SK-N-SH (cell line): ENCODE measurements around the gene DENND5A. TPM values are rescaled to one million over a fixed set of nuclear protein-coding genes. Genes with fewer than 3 reads are reported as not detected.

Source experiments
- CTCF ChIA-PET: fragments of 300-600, 350-600 bp; formaldehyde crosslinking; extraction: SDS; loops from one replicate; lab custom pipeline; 2021; lab: Yijun Ruan, JAX
- POLR2A ChIA-PET: fragments of 350-600 bp; sonication (Branson Sonifier 250); formaldehyde crosslinking; extraction: SDS; loops from one replicate; lab custom pipeline; 2020; ENCODE audit warnings: antibody characterized with exemption, inconsistent platforms; lab: Yijun Ruan, JAX
- DNase-seq: peaks from one replicate; pipeline ENCODE4 v3.0.0; 2012
- H2AFZ ChIP-seq: fragments of 200-600 bp; sonication (generic); 2 replicates; pipeline ENCODE4 v1.8.1; 2016; ENCODE audit warnings: antibody characterized with exemption, mild to moderate bottlenecking, low read depth
- H3F3A ChIP-seq: fragments of 200-600 bp; sonication (generic); replicated peaks from 2 replicates; pipeline ENCODE3; 2016; ENCODE audit warnings: antibody characterized with exemption, mild to moderate bottlenecking; ENCODE audit not compliant: insufficient read depth
- H3K27ac ChIP-seq, 2 experiments: fragments of 200-500 bp in 1 of 2; fragments of 200-600 bp in 1 of 2; sonication (Bioruptor generic) in 1 of 2; sonication (generic), shearing (Covaris generic) in 1 of 2; 2 replicates each; pipeline versions ENCODE4 v1.5.1 to v1.6.1; 2014 to 2016; ENCODE audit warnings: low read depth in 2 of 2, inconsistent platforms in 1 of 2, low read length in 1 of 2, mild to moderate bottlenecking in 1 of 2, mixed read lengths in 1 of 2
- H3K27me3 ChIP-seq: fragments of 200-600 bp; sonication (generic), shearing (Covaris generic); 2 replicates; pipeline ENCODE4 v1.6.1; 2016; ENCODE audit warnings: mixed run types; ENCODE audit not compliant: insufficient read depth
- H3K36me3 ChIP-seq, 2 experiments: fragments of 200-500 bp in 1 of 2; fragments of 200-600 bp in 1 of 2; sonication (Bioruptor generic) in 1 of 2; sonication (generic) in 1 of 2; replicated peaks in 1 of 2; 2 replicates each; pipeline versions ENCODE3 to v1.5.1; 2014 to 2016; ENCODE audit warnings: low read length in 1 of 2, mild to moderate bottlenecking in 1 of 2; ENCODE audit not compliant: insufficient read depth in 2 of 2, control insufficient read depth in 1 of 2
- H3K4me1 ChIP-seq, 2 experiments: fragments of 200-500 bp in 1 of 2; fragments of 200-600 bp in 1 of 2; sonication (Bioruptor generic) in 1 of 2; sonication (generic), shearing (Covaris generic) in 1 of 2; 2 replicates each; pipeline versions ENCODE4 v1.5.1 to v1.6.1; 2014 to 2016; ENCODE audit warnings: low read depth in 1 of 2, low read length in 1 of 2, mixed run types in 1 of 2; ENCODE audit not compliant: insufficient read depth in 2 of 2, control insufficient read depth in 1 of 2
- H3K4me2 ChIP-seq: fragments of 200-600 bp; sonication (generic), shearing (Covaris generic); 2 replicates; pipeline ENCODE4 v1.6.1; 2017; ENCODE audit warnings: mixed run types
- H3K4me3 ChIP-seq, 2 experiments: fragments of 200-500 bp in 1 of 2; fragments of 200-600 bp in 1 of 2; sonication (Bioruptor generic) in 1 of 2; sonication (generic), shearing (Covaris generic) in 1 of 2; 2 replicates each; pipeline versions ENCODE4 v1.5.1 to v1.8.1; 2014 to 2016; ENCODE audit warnings: low read depth in 2 of 2, inconsistent platforms in 1 of 2, low read length in 1 of 2, mild to moderate bottlenecking in 1 of 2, mixed read lengths in 1 of 2, moderate library complexity in 1 of 2
- H3K79me2 ChIP-seq: fragments of 200-600 bp; sonication (generic); 2 replicates; pipeline ENCODE4 v1.8.1; 2017; ENCODE audit warnings: mild to moderate bottlenecking; ENCODE audit not compliant: insufficient read depth
- H3K9ac ChIP-seq: fragments of 200-600 bp; sonication (generic); 2 replicates; pipeline ENCODE4 v1.6.1; 2017; ENCODE audit warnings: mixed run types
- H3K9me2 ChIP-seq: fragments of 200-600 bp; sonication (generic); 2 replicates; pipeline ENCODE4 v1.6.1; 2017; ENCODE audit warnings: mixed run types
- H3K9me3 ChIP-seq: fragments of 200-600 bp; sonication (generic); 2 replicates; pipeline ENCODE4 v1.6.1; 2017; ENCODE audit warnings: mixed run types, mild to moderate bottlenecking, moderate library complexity
- H4K20me1 ChIP-seq: fragments of 200-600 bp; sonication (generic); 2 replicates; pipeline ENCODE4 v1.6.1; 2017; ENCODE audit warnings: mild to moderate bottlenecking, mixed run types; ENCODE audit not compliant: insufficient read depth
- CHD2 ChIP-seq: fragments of 150-350 bp; IDR thresholded peaks from 2 replicates; pipeline ENCODE4 v1.6.1; 2018; ENCODE audit warnings: low read length; ENCODE audit not compliant: partially characterized antibody
- ELF1 ChIP-seq: IDR thresholded peaks from 2 replicates; pipeline ENCODE4 v1.4.0; 2012
- EP300 ChIP-seq, 2 experiments: IDR thresholded peaks; 2 replicates each; pipeline versions ENCODE4 v1.4.0 to v1.6.1; 2012; ENCODE audit warnings: borderline replicate concordance in 1 of 2, low read depth in 1 of 2, low read length in 1 of 2
- EZH2phosphoT487 ChIP-seq: fragments of 200-600 bp; sonication (generic); IDR thresholded peaks from 2 replicates; pipeline ENCODE4 v1.6.1; 2017; ENCODE audit warnings: low read depth, mixed run types, mild to moderate bottlenecking, antibody characterized with exemption, moderate library complexity, borderline replicate concordance
- FOXJ3 ChIP-seq: sonication (generic); formaldehyde crosslinking; IDR thresholded peaks from 2 replicates; pipeline ENCODE4 v1.5.1; 2020; ENCODE audit warnings: mild to moderate bottlenecking, missing genetic modification reagents
- FOXM1 ChIP-seq: IDR thresholded peaks from 2 replicates; pipeline ENCODE4 v1.4.0; 2012; ENCODE audit warnings: low read depth, mild to moderate bottlenecking
- GATA2 ChIP-seq: sonication (generic); formaldehyde crosslinking; IDR thresholded peaks from 2 replicates; pipeline ENCODE4 v1.5.0; 2020; ENCODE audit warnings: mild to moderate bottlenecking, missing genetic modification reagents
- JUND ChIP-seq: IDR thresholded peaks from 2 replicates; pipeline ENCODE4 v1.4.0; 2012
- MAX ChIP-seq: IDR thresholded peaks from 2 replicates; pipeline ENCODE4 v1.4.0; 2012; ENCODE audit warnings: low read depth
- MXI1 ChIP-seq: IDR thresholded peaks from 2 replicates; pipeline ENCODE4 v1.6.1; 2012; ENCODE audit warnings: mild to moderate bottlenecking, low read depth, low read length, improper control_type of control experiment
- NFIC ChIP-seq: IDR thresholded peaks from 2 replicates; pipeline ENCODE4 v1.4.0; 2012; ENCODE audit warnings: borderline replicate concordance
- NRF1 ChIP-seq: IDR thresholded peaks from 2 replicates; pipeline ENCODE4 v1.6.1; 2012; ENCODE audit warnings: low read depth, mild to moderate bottlenecking, low read length
- POLR2AphosphoS5 ChIP-seq: IDR thresholded peaks from 2 replicates; pipeline ENCODE4 v1.6.1; 2012; ENCODE audit warnings: low read depth, low read length
- RAD21 ChIP-seq: IDR thresholded peaks from 2 replicates; pipeline ENCODE4 v1.6.1; 2012; ENCODE audit warnings: mild to moderate bottlenecking, low read length
- RCOR1 ChIP-seq: fragments of 150-350 bp; IDR thresholded peaks from 2 replicates; pipeline ENCODE4 v1.6.1; 2017; ENCODE audit warnings: antibody characterized with exemption, low read length
- REST ChIP-seq: IDR thresholded peaks from 2 replicates; pipeline ENCODE4 v1.6.1; 2012; ENCODE audit warnings: mild to moderate bottlenecking, low read depth, low read length, moderate library complexity
- RFX5 ChIP-seq: IDR thresholded peaks from 2 replicates; pipeline ENCODE4 v1.6.1; 2012; ENCODE audit warnings: mild to moderate bottlenecking, improper control_type of control experiment, low read length
- SIN3A ChIP-seq: IDR thresholded peaks from 2 replicates; pipeline ENCODE4 v1.6.1; 2012; ENCODE audit warnings: low read depth, mild to moderate bottlenecking, low read length, moderate library complexity, borderline replicate concordance
- SMC3 ChIP-seq: IDR thresholded peaks from 2 replicates; pipeline ENCODE4 v1.6.1; 2012; ENCODE audit warnings: low read depth, low read length, improper control_type of control experiment
- TAF1 ChIP-seq: IDR thresholded peaks from 2 replicates; pipeline ENCODE4 v1.6.1; 2012; ENCODE audit warnings: low read depth, mild to moderate bottlenecking, low read length, moderate library complexity, borderline replicate concordance
- TCF12 ChIP-seq: IDR thresholded peaks from 2 replicates; pipeline ENCODE4 v1.4.0; 2012
- YY1 ChIP-seq: IDR thresholded peaks from 2 replicates; pipeline ENCODE4 v1.4.0; 2012; ENCODE audit warnings: low read depth, mild to moderate bottlenecking
- WGBS: methylation state at CpG from one replicate; pipeline ENCODE4 v1.1.6; 2017; ENCODE audit warnings: low lambda C conversion rate; 5-methylcytosine and 5-hydroxymethylcytosine counted together
- polyA plus RNA-seq, 3 experiments: library from polyadenylated mRNA; depleted of rRNA; stranded (reverse); fragments of >200 nt; gene quantifications; 2 replicates each; pipeline ENCODE4 v1.2.3, GENCODE V29; 2012

The DENND5A gene
- polyA plus RNA-seq, 1 of the 3 experiments (the other 2 are of a cell fraction), result 110 TPM

GRCh38 chr11:9089636-9090035 is 175.5 kb downstream of the DENND5A start:
- Histone ChIP-seq H2AFZ (no peak overlapping the region), H3K27me3 (no peaks in the 10 kb centered on the region), H3K4me2 (no peak overlapping the region), H3K9me2 (no peaks in the 10 kb centered on the region), H3K9ac (no peak overlapping the region), H3K9me3 (no peaks in the 10 kb centered on the region), H3F3A (no peaks in the 10 kb centered on the region), H3K27ac (no peak overlapping the region), H4K20me1 (no peaks in the 10 kb centered on the region), H3K4me1 (peaks cover 0 to 16% of the 10 kb centered on the region in 2 experiments; a peak in 2 of 4 replicates), H3K36me3 (no peaks in the 10 kb centered on the region), H3K4me3 (no peak overlapping the region), H3K79me2 (no peaks in the 10 kb centered on the region)
- POLR2A ChIA-PET, result no interaction called here
- 79% methylated on average over 4 of the region's 6 CpGs for WGBS
- TF ChIP-seq MXI1 (peak; percentile 29; the same call in 1 of the 2 replicates), GATA2 (CRISPR knock-in tag) (no peak)
- DNase-seq, result peak; percentile 59
- CTCF ChIA-PET, result interaction anchor here (0.7 to 2.7 kb wide), 5 partner anchors 13 to 74 kb away, joined by 3 to 13 read pairs (median 4); no protein-coding TSS in a partner anchor

GRCh38 chr11:9089061-9089460 is 176.1 kb downstream of the DENND5A start:
- Histone ChIP-seq H3K27ac (no peak overlapping the region), H4K20me1 (no peaks in the 10 kb centered on the region), H3K36me3 (no peaks in the 10 kb centered on the region), H3K4me3 (no peak overlapping the region), H3K9ac (no peak overlapping the region), H3K9me2 (no peaks in the 10 kb centered on the region), H2AFZ (no peak overlapping the region), H3F3A (no peaks in the 10 kb centered on the region), H3K27me3 (no peaks in the 10 kb centered on the region), H3K9me3 (no peaks in the 10 kb centered on the region), H3K4me2 (no peak overlapping the region), H3K4me1 (peaks cover 0 to 16% of the 10 kb centered on the region in 2 experiments; a peak in 2 of 4 replicates), H3K79me2 (no peaks in the 10 kb centered on the region)
- no peak for DNase-seq
- ChIA-PET CTCF (interaction anchor here (0.7 to 2.7 kb wide), 4 partner anchors 14 to 74 kb away, joined by 3 to 13 read pairs (median 8); no protein-coding TSS in a partner anchor), POLR2A (no interaction called here)
- TF ChIP-seq NFIC, result no peak
- TF ChIP-seq FOXJ3 (CRISPR knock-in tag), result no peak
- no peak for TF ChIP-seq YY1
- no peak for TF ChIP-seq EP300 (IDR thresholded peaks at IDR 0.05; ENCODE audit: borderline replicate concordance in 1 of 2, low read depth in 1 of 2, low read length in 1 of 2)
- TF ChIP-seq SIN3A, result no peak
- no peak for TF ChIP-seq CHD2
- TF ChIP-seq REST, result no peak
- TF ChIP-seq RFX5, result no peak
- TF ChIP-seq EZH2phosphoT487, result no peak
- no peak for TF ChIP-seq POLR2AphosphoS5
- no peak for TF ChIP-seq TCF12
- no peak for TF ChIP-seq ELF1
- no peak for TF ChIP-seq RAD21
- TF ChIP-seq FOXM1, result no peak
- no peak for TF ChIP-seq SMC3
- no peak for TF ChIP-seq TAF1
- no peak for TF ChIP-seq NRF1
- TF ChIP-seq JUND, result no peak
- no peak for TF ChIP-seq RCOR1
- no peak for TF ChIP-seq MAX
- 100% methylated on average over 2 of the region's 3 CpGs for WGBS
